HG03095 (cell line): ENCODE results near the gene ZDHHC3.

Source experiments
- ATAC-seq: cut with Tn5 transposase; IDR thresholded peaks from one replicate; pipeline ENCODE4 v1.9.1; 2021; ENCODE audit warnings: moderate library complexity; ENCODE audit not compliant: unreplicated experiment

Gene ZDHHC3

GRCh38 chr3:44976002-44976815 lies at the start of gene ZDHHC3, which contains the start of gene EXOSC7:
Gene ZDHHC3, minus strand, starts transcription at chr3:44976174. Its CDS starts 16,738 bp downstream, at chr3:44959436.
Gene EXOSC7, plus strand, starts transcription at chr3:44976244. Its CDS starts 34 bp downstream, at chr3:44976278.
- ATAC-seq = peak; percentile 65

GRCh38 chr3:45024542-45025255 lies 48.7 kb upstream of the ZDHHC3 start:
- ATAC-seq = no peak

- no peak for ATAC-seq
Measured at GRCh38 chr3:45023675-45024074, 47.7 kb upstream of the ZDHHC3 start.

GRCh38 chr3:45021524-45022297 lies 45.7 kb upstream of the ZDHHC3 start:
- ATAC-seq = no peak

GRCh38 chr3:45020534-45020933 lies 44.6 kb upstream of the ZDHHC3 start:
- no peak for ATAC-seq

GRCh38 chr3:45017821-45018220 lies 41.8 kb upstream of the ZDHHC3 start:
- no peak for ATAC-seq

- no peak for ATAC-seq
Measured at GRCh38 chr3:45016916-45017315, 40.9 kb upstream of the ZDHHC3 start.

GRCh38 chr3:45012577-45012976 lies 36.6 kb upstream of the ZDHHC3 start:
- no peak for ATAC-seq

- no peak for ATAC-seq
Measured at GRCh38 chr3:45011756-45012508, 36.0 kb upstream of the ZDHHC3 start.

- no peak for ATAC-seq
Measured at GRCh38 chr3:45010811-45011333, 34.9 kb upstream of the ZDHHC3 start.

- no peak for ATAC-seq
Measured at GRCh38 chr3:45009868-45010267, 33.9 kb upstream of the ZDHHC3 start.

- no peak for ATAC-seq
Measured at GRCh38 chr3:45008117-45008516, 32.1 kb upstream of the ZDHHC3 start.

GRCh38 chr3:45007091-45007490 lies 31.1 kb upstream of the ZDHHC3 start:
- ATAC-seq = no peak

- no peak for ATAC-seq
Measured at GRCh38 chr3:45003859-45004258, 27.9 kb upstream of the ZDHHC3 start.

- ATAC-seq = no peak
Measured at GRCh38 chr3:45003406-45003805, 27.4 kb upstream of the ZDHHC3 start.

- no peak for ATAC-seq
Measured at GRCh38 chr3:45002720-45003119, 26.7 kb upstream of the ZDHHC3 start.

GRCh38 chr3:45002139-45002660 lies 26.2 kb upstream of the ZDHHC3 start:
- no peak for ATAC-seq

- no peak for ATAC-seq
Measured at GRCh38 chr3:45001738-45002137, 25.8 kb upstream of the ZDHHC3 start.

GRCh38 chr3:45000823-45001222 lies 24.8 kb upstream of the ZDHHC3 start:
- ATAC-seq = no peak

GRCh38 chr3:44999782-45000181 lies 23.8 kb upstream of the ZDHHC3 start:
- no peak for ATAC-seq
